ENCODE measurements around the gene ZNF467. TPM values are rescaled to one million over a fixed set of nuclear protein-coding genes. Genes with fewer than 3 reads are reported as not detected.
A peak's percentile ranks its signal among the peaks of the same experiment; 100 is the strongest.

ZNF467 gene
- total and polyA plus RNA-seq, 2 of the 8 experiments (the other 6 are each of a cell fraction or from before 2014, with no cell fraction given), result 0.50 to 0.51 TPM

- TF ChIP-seq EZH2 (IDR thresholded peaks at IDR 0.05; ENCODE audit: low read depth, low read length, severe bottlenecking) (peak; percentile 49), RBBP5 (IDR thresholded peaks at IDR 0.05; ENCODE audit: borderline replicate concordance, low read depth, low read length) (0 out of 2 replicates have a peak, but pooled peaks have one; percentile 0)
Observed at GRCh38 chr7:149773446-149774236, at the start of gene ZNF467 (continued).

All from H1 (cell line).